ENCODE results near the gene FOXN3.

The FOXN3 gene

DNA sequence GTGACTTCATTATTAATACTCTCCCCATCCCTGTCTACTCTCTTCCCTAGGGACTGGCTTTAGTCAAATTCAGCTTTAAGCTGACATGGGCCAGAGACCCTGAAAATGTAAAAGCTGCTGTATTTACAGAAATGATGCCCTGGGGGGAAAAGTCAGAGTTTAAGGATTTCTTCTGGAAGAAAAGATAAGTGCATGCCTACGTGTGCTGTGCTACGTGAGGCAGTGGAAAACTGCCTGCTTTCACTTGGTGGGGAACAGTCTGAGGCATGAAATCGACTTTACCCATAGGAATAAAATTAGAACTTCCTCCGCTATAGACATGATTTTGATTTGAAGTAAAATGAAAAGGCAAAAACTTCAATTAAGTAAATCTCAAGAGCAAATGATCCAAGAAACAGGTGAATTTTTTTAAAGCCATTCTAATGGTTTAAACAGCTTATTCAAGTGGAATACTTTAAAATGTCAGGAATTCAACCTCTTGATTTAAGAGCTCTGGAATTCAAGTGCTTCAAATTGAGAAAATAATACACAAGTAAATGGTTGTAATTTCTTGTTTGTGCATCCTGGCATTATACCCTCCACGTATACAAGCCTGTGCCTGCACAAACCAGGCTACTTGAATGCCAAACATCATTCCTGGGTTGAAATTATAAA, 168.5 kb downstream of the FOXN3 start:
- DNase-seq: no peak

DNA sequence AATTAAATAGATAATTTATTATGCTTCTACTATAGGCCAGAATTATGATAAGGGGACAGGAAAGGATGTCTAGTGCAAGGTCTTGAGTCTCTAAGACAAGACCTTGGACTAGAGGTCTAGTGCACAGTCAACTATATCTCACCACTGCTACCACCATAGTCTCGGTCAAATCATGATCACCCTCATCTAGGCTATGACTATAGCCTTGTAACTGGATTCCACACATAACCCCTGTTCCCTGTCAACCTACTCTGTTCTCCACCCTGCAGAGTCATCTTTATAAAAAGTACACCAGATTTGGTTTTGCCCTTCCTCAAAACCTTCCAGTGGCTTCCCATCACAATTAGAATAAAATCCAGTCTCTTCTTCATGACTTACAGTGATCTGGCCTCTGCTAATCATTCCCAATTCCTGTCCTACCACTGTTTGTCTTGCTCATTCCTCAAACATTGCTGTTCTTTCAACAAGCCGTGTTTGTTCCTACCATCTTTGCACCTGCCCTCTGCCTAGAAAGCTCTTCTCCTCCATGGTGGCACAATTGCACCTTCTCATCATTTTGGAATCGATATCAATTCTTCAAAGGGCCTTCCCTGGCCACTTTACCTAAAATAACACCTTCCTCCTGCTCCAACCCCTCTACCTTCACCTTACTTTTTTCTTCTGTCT, 169.4 kb downstream of the FOXN3 start:
- DNase-seq: no peak

DNA sequence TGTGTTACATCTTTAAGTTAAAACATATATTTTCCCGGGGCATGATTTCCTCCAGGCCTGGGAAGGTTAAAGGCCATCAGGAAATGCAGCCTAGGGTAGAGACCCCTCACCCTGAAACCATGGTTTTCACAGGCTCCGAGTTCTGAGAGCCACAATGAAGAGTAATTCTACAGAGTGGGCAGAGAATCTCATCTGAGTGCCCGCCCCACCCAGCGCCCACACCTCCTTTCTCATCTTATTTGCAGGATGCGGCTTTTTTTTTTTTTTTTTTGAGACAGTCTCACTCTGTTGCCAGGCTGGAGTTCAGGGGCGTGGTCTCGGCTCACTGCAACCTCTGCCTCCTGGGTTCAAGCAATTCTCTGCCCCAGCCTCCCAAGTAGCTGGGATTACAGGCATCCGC, 170.7 kb downstream of the FOXN3 start:
- no peak for DNase-seq

DNA sequence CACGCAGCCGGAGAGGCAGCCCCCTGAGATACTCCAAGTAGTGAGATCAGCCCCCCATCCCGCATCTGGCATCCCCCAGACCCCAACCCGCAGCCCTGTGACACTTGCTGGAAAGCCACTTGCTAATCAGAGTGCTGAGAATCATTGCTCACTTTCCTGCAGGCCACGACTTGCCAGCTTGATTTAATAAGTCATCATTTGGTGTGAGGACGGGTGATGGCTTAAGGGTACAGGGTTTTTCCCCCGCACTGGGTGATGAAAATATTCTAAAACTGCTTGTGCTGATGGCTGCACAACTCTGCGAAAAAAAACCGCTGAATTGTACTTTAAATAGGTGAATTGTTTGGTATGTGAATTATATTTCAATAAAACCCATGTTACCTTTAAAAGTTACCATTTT, 171.2 kb downstream of the FOXN3 start:
- no peak for DNase-seq

DNA sequence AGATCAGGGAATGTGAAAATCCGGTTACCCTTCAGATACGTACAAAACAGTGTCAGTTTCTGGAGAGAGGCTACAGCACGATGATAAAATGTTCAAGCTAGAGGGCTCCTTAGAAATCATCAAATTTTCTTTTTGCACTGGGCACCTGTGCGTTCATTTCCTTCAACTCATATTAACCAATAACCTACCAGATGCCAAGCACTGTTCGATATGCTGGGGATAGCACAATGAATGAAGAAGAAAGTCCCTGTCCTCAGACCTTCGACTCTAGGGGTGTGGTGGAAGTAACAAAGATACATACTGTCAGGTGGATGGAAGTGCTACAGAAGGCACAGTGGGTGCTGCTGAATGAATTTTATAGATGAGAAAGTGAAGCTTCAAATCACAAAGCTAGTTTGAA, 172.3 kb downstream of the FOXN3 start:
- no peak for DNase-seq

DNA sequence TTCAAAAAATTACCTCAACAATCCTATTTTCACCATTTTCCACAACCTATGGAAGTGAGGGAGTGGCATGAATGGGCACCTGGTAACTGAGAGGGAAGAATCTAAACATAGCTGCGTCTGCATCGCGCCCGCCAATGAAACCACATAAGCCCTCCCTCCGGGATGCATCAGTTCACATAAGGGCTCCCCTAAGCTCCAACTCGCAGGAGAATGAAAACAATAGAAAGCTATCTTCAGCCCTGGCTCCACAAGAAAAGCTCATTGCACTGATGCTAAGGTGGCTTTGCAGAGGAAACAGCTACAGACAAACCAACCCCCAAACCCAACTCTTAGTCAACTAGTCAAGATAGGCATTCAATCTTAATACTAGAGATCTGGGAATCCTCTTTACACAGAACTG, 173.3 kb downstream of the FOXN3 start:
- DNase-seq: no peak

DNA sequence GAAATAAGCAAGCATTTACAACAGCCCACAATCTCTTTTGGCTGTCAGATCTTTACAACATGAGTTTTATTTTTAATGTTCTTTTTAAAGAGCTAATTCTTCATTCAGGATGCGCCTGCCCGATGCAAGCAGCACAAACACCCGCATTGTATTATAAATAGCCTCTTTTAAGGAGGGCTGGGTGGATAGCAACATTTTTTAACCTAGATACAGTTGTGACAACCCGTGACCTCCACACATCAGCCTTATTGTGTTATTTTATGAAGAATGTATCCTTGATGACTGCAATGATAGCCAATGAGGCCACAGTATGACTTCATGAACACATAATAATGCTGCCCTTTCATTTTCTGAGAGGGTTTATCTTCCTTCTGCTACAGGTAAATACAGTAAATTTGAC, 173.7 kb downstream of the FOXN3 start:
- no peak for DNase-seq

DNA sequence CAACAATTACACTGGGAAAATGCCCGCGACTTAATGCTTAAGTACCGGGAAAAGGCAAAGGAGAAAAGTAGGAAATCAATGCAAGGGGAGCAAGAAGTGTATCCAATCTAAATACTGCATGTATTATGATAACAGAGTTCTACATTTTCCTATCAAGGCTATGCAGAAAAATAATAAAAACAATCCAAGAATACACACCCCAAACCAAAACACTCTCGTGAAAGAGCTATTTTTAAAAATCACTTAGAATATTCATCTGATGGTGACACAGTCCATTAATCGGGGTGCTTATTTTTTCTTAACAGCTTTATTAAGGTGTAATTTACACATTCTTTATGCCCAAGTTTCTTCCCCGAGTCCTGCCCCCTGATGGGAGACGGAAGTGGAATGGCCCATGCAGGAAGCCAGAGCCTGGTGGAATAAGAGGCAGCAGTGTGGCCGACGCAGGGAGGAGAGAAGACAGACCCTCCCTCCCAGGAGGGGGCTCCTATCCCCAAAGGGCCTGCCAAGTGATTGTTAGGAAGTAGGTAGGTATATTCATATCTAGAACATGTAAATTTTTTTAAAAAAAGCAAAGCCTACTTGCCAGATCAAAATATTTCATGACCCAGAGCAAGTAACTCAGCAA, 174.3 kb downstream of the FOXN3 start:
- DNase-seq: no peak

DNA sequence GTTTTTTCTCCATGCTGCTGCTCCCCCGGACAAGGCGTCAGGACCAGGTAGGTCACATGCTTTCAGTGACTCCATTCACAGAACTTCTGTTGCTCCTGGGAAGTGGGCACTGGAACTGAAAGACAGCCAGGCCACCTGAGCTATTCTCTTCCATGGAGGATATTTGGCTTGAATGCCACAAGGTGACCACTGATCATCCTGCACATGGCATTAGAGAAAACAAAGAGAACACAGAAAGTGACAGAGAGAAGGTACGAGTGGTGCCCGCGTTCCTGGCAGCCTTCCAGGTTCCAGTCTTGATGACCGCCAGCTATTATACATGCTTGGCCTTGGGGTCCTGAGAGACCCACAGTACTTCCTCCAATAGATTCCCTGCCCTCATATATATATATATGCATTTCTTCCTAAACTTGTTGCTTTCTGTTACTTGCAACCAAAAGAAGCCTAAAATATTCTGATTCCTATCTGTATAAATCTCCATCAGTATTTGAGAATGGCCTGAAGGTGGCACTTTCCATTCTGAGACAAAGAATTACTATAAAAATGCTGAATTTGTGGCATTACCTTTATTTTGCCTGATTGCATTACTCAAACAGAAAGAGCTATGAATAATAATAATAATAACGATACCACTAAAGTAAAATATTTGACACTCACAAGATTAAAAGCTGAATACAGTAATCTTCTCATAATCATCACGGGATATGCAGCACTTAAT, 174.9 kb downstream of the FOXN3 start:
- DNase-seq: no peak

DNA sequence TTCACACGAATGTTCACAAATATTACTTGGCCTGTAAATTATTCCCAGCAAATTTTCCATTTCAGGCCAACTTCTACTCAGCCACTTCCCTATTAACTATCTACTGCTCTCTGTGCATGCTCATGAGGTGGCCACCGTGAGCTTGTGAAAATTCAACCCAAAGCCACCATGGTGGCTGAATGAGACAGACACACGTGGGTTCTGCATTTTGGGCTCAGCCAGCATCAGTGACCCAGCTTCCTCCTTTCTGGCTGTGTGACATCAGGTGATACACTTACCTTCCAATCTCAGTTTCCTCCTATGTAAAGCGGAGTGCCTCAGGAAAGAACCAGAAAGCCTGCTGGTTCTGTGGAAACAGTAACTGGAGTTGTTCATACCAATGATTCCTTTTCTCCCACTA, 175.8 kb downstream of the FOXN3 start:
- DNase-seq: no peak

DNA sequence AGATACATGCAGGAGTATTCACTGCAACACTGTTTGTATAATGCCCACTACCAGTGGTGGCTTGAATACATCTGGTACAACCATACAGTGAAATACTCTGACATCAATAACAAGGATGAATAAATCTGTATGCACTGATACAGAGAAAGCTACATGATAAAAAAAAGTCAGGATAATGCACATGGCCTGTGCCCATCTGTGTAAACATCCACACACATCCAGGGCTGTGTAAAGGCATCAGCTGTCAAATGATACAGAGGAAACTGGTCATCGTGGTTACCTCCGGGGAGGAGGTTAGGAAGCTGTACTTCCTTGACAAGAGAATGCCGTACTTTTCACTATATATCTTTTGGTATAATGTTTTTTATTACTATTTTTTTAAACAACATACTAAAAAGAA, 176.6 kb downstream of the FOXN3 start:
- no peak for DNase-seq

DNA sequence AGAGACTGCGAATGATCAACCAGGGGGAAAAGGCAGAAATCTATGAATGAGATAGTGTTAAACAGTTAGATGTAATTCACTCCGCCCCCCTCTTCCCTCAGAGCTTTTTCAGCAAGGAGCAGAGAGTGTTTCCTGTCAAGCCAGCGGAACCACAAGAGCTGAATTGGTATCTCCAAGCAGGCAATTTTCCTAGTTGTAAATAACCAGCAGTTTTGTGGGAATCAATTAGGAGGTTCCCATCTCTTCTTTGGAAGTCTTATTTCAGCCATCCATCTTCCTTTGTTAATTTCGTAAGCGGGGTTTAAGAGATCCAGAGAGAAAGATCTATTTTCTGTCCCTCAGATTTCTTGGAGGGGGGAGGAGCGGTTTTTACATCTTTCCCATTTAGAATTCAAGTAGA, 178.0 kb downstream of the FOXN3 start:
- DNase-seq: no peak

DNA sequence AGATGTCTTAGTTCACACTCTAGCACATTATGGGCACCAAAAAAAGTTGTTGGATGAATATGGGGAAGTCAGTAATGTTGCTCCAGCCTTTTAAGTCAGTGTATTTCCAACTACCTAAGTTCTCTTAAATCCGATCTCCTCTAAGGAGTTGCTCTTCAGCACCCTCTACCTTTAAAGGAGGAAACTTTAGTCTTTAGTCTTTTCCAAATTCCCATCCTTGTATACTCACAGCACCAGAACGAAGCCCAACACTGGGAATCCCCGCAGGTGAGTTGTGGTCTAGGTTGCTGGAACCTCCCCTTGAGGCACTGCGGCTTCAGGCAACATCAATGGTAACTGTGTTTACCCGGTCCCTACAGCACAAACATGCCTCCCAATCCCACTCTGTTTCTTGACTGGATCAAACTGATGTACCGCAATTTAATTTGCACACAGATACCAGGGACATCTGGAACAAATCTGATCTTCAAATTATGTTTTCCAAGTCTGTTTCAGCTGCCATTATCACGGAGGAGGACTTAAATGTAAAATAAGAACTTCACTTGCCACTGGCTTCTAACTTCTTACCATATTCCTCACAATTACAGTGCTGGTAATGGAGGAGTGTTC, 179.0 kb downstream of the FOXN3 start:
- DNase-seq: no peak

DNA sequence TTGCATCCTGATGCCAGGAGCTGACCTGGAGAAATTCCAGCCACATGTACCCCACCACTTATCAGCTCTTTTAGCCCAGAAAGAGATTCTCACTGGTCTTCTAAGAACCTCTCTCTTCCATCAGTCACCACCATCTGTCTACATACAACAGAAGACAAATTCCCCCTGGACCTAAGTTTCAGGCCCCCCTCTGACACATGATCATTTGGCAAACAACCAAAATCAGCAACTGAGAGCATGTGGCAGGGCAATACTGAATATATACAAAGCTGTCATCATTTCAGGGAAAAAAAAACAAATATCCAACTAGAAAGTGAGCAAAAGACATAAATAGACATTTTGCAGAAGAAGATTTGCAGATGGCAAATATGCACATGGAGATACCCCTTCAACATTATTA, 180.2 kb downstream of the FOXN3 start:
- DNase-seq: no peak

DNA sequence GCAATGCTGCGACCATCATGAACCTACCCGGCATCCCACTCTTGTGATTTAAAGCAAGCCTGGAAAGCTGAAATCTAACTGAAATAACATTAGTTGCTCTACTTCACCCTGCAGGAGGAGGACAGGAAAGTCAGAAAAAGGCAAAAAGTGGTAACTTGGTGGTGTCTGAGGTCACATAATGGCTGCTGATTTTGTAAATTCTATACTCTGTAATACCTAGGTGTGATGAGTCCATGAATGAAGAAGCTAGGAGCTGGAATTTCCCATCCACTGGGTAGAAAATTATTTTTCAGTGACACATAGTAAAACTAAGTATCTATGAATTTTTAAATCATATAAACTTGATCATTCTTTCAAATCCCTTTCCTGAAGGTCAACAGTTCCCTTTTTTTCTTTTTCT, 183.8 kb downstream of the FOXN3 start:
- DNase-seq: no peak

DNA sequence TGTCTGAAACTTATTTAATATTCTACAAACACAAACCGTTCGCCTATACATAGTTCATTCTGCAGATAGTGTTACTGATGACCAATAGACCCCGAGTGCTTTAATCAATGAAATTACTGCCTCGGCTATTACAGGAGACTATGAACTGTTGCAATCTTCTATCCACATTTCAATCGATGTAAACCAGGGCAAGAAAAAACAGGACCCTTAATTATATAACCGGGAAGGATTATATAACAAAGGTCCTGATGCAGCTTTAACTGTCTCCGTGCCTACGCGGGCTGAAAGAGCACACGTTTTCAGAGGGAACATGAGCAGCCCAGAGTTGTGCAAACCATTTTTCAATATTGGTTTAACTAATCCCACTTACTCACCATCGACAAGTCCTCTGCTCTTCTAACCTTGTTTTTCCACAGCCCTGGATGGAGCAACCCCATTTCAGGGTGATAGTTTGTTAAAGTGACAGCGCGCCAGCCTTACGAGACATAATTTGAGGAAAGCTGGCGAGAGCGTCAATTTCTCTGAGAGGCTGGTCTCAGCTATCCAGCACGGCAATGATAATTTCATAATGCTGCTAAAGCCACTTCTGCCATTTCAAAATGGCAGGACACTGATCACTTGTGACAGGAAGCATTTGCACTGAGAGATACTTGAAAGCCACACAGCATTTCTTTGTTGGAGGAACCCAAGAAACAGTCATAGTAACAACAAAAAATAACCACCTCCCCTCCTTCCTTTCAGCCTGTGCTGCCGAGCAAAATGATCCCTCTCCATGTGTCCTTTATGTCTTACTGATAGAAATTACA, 184.6 kb downstream of the FOXN3 start:
- no peak for DNase-seq

DNA sequence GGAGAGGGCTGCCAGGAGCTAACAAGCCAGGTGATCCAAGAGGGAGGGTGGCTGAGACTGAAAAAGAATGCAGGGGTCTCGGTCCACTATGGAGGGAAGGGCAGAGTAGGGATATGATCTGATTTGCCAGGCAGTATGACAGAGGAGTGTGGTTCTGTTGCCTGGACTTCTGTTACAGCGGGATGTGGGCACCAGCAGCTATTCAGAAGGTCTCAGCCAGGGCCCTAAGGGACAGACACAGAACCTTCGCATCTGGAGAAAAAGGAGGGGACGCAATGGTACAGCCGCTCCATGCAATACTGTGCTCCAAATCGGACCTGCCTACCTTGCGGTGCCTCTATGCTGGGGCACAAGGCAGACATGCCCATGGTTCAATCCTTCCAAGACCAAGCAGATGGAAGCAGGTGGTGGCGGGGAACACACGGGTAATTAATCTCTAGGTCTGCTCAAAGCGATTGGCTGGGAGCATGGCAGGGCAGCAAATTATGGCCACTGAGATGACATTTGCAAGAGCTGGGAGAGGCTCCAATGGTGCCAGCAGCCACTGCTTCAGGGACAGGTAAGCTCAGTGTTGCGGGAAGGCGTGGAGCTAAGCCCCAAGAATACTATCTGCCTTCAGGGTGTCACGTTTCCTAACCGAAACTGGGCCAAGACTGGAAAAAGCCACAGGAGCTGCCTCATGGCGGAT, 185.5 kb downstream of the FOXN3 start:
- no peak for DNase-seq

DNA sequence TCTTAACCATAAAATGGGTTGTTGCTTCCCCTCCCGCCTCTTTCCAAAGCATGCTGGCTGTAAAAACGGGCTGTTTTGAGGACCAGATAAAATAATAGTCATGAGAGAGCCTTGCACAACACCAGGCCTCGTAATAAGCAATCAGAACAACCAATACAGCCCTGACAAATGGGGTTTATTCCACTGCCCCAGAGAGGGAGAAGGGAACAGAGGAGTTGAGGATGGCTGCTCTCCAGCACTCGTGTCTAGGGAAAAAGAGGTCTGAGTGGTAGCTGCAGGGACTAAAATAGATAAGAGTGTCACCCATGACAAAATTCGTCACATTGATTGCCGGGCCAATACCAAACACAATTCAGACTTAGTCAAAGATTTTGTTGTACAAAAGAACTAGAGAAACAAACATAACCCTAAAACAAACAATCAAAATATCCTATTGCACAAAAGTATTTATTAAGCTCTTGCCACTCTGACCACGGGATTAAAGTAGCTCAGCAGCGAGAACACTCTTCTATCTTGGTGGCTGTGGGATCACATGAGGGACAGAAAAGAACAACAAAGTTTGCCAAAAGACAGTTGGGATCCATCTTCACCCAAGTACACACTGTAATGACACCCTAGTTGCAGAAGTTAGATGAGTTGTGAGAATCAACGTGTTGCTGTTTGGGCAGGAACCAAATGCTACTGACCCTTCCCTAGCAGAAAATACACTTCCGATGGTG, 188.0 kb downstream of the FOXN3 start:
- no peak for DNase-seq

DNA sequence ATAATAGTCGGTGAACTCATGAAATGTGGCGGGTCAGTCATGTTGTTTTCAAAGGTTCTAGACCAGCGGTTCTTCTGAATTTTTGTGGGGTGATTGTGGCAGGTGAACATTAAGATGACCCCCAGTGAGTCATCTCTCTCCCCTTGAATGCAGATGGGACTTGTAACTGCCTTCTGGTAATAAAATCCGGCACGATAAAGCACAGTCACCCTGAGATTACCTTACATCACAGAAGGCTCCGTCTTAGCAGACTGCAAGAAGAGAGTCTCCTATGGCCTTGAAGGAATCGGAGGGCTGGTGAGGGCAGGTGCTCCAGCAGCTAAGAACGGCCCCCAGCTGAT, 189.6 kb downstream of the FOXN3 start:
- DNase-seq: no peak

DNA sequence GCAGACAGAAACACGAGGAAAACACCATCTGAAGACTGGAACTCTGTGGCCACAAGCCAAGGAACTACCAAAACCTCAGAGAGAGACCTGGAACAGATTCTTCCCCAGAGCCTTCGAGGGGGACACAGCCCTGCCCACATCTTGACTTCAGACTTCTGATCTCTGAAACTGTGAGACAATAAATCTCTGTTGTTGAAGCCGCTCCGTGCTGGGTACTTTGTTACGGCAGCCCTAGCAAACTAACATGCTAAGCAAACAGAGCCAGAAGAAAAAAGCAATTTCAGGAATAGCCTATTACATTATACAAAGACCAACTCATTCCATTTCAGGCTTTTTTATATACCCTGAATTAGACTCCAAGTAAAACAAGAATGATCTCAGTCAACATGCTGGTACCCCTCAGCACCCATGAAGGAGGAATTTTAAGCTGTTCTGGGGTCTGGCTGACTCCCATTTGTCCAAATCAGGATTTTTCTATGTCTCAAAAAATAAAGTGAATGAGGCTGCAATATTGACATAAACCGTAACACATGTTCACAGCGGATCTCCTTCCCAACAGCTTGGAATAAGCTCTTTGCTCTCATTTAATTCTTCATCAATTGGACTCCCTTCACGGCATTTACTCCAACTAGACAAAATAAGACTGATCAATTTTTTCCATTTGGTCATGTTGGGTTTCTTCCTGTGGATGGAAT, 190.1 kb downstream of the FOXN3 start:
- DNase-seq: no peak

DNA sequence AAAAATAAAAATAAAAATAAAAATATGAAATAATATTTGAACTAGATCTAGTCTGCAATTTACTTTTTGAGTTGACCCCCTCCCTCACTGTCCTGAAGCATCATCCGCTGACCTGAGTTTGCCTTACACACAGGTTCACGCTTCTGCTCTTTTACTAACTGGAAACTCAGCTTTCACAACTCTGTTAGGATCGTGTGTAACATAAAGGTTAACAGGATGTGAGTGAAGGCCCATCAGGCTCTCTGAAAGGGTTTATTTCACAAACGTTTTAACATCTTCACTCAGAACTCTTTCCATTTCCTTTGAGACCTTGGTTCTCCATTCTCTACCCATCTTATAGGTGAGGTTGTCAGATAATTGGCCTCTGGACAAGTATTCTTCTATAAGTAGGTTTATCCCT, 191.4 kb downstream of the FOXN3 start:
- DNase-seq: no peak

Measured in NCI-H1436 treated with DMSO at 0.1 percent for 48 hours (cell line).